WTC11 (cell line): ENCODE results near the gene APOL6. TPM values are rescaled to one million over a fixed set of nuclear protein-coding genes. Genes with fewer than 3 reads are reported as not detected.

Experiments used
- ATAC-seq: fragments of 200-7000 bp; cut with Tn5 transposase; 2 replicates; pipeline ENCODE4 v1.10.0; 2021; ENCODE audit warnings: mild to moderate bottlenecking, moderate library complexity
- CTCF ChIA-PET: fragments of 300-600 bp; sonication (Branson Sonifier 250); formaldehyde crosslinking; loops from one replicate; lab custom pipeline; 2021; ENCODE audit warnings: antibody characterized with exemption; lab: Charles Lee
- POLR2A ChIA-PET: fragments of 350-600 bp; sonication (Branson Sonifier 250); formaldehyde crosslinking; loops from one replicate; lab custom pipeline; 2021; ENCODE audit warnings: antibody characterized with exemption; lab: Charles Lee
- DNase-seq: peaks from one replicate; pipeline ENCODE4 v3.0.0; 2021; ENCODE audit warnings: low spot score
- H3K27ac Mint-ChIP-seq: 2 replicates; pipeline ENCODE4 v1.8.0; 2021; ENCODE audit warnings: mixed read lengths
- H3K27me3 Mint-ChIP-seq: 2 replicates; pipeline ENCODE4 v1.8.0; 2021; ENCODE audit warnings: low read depth, mild to moderate bottlenecking, moderate library complexity, mixed read lengths
- H3K36me3 Mint-ChIP-seq: 2 replicates; pipeline ENCODE4 v1.8.0; 2021; ENCODE audit warnings: mixed read lengths
- H3K4me1 Mint-ChIP-seq: 2 replicates; pipeline ENCODE4 v1.8.0; 2022; ENCODE audit warnings: mixed read lengths
- H3K4me3 Mint-ChIP-seq: 2 replicates; pipeline ENCODE4 v1.8.0; 2021; ENCODE audit warnings: mild to moderate bottlenecking, moderate library complexity, mixed read lengths
- H3K9me3 Mint-ChIP-seq: 2 replicates; pipeline ENCODE4 v1.8.0; 2021; ENCODE audit warnings: mixed read lengths
- ARID4B ChIP-seq: sonication (generic); formaldehyde crosslinking; IDR thresholded peaks from 2 replicates; pipeline ENCODE4 v1.8.0; 2023; ENCODE audit warnings: missing genetic modification reagents, mild to moderate bottlenecking, borderline replicate concordance
- ATF2 ChIP-seq: sonication (generic); formaldehyde crosslinking; IDR thresholded peaks from 2 replicates; pipeline ENCODE4 v1.8.1; 2022; ENCODE audit warnings: low read depth, missing genetic modification reagents, borderline replicate concordance
- ETV6 ChIP-seq: sonication (generic); formaldehyde crosslinking; IDR thresholded peaks from 2 replicates; pipeline ENCODE4 v1.8.1; 2022; ENCODE audit warnings: mild to moderate bottlenecking, missing genetic modification reagents
- JUN ChIP-seq: sonication (generic); formaldehyde crosslinking; IDR thresholded peaks from 2 replicates; pipeline ENCODE4 v1.8.0; 2023; ENCODE audit warnings: mild to moderate bottlenecking, missing genetic modification reagents
- RELA ChIP-seq: sonication (generic); formaldehyde crosslinking; IDR thresholded peaks from 2 replicates; pipeline ENCODE4 v1.8.1; 2022; ENCODE audit warnings: missing genetic modification reagents, mild to moderate bottlenecking, borderline replicate concordance
- SMAD3 ChIP-seq: sonication (generic); formaldehyde crosslinking; IDR thresholded peaks from 2 replicates; pipeline ENCODE4 v1.8.0; 2022; ENCODE audit warnings: missing genetic modification reagents, mild to moderate bottlenecking, borderline replicate concordance
- STAT6 ChIP-seq: sonication (generic); formaldehyde crosslinking; conservative IDR thresholded peaks from 2 replicates; pipeline ENCODE4 v1.8.1; 2023; ENCODE audit warnings: mild to moderate bottlenecking, low read depth, missing genetic modification reagents, moderate library complexity
- ZNF232 ChIP-seq: sonication (generic); formaldehyde crosslinking; IDR thresholded peaks from 2 replicates; pipeline ENCODE4 v1.8.0; 2022; ENCODE audit warnings: mild to moderate bottlenecking, missing genetic modification reagents
- ZNF425 ChIP-seq: fragments of 250-450 bp; sonication (Bioruptor Pico); conservative IDR thresholded peaks from 2 replicates; pipeline ENCODE4 v1.9.0; 2021; ENCODE audit warnings: mild to moderate bottlenecking
- ZNF532 ChIP-seq: fragments of 250-450 bp; sonication (Bioruptor Pico); IDR thresholded peaks from 2 replicates; pipeline ENCODE4 v1.9.0; 2021; ENCODE audit warnings: mild to moderate bottlenecking, borderline replicate concordance
- total RNA-seq: library from RNA; stranded (reverse); gene quantifications from 3 replicates; pipeline ENCODE4 v1.2.3, GENCODE V29; 2021

Gene APOL6
- total RNA-seq, 1 experiment from 2014 or later: 0.17 TPM

GRCh38 chr22:35642305-35642741 lies 5.9 kb upstream of the APOL6 start:
- POLR2A ChIA-PET: no interaction called here
- no peaks in the 10 kb centered on the region; the same call in 1 of the 2 replicates for H3K27me3 Mint-ChIP-seq
- TF ChIP-seq STAT6 (no peak), ATF2 (no peak), ZNF232 (no peak), ETV6 (no peak), JUN (no peak), ARID4B (CRISPR knock-in tag) (no peak), RELA (CRISPR knock-in tag) (no peak), SMAD3 (CRISPR knock-in tag) (no peak), ZNF425 (CRISPR knock-in tag) (no peak), ZNF532 (CRISPR knock-in tag) (no peak)
- no peak overlapping the region for H3K27ac Mint-ChIP-seq
- DNase-seq: no peak
- H3K36me3 Mint-ChIP-seq: no peaks in the 10 kb centered on the region
- peaks cover 33% of the 10 kb centered on the region for H3K4me1 Mint-ChIP-seq
- CTCF ChIA-PET: interaction anchor here (1.6 kb wide), 1 partner anchor 42 kb away, joined by 3 read pairs; no protein-coding TSS in a partner anchor
- no peak for ATAC-seq
- H3K4me3 Mint-ChIP-seq: no peak overlapping the region
- H3K9me3 Mint-ChIP-seq: no peaks in the 10 kb centered on the region
